Right lobe of liver (tissue), 4 donors: Measurements from ENCODE around the gene SLC22A13.

Experiments
- POLR2A ChIP-seq: fragments of 450-650 bp; IDR thresholded peaks from one replicate; pipeline ENCODE4 v1.6.1; 2017; ENCODE audit warnings: antibody characterized with exemption, mild to moderate bottlenecking
- TF ChIP-seq, protein P1 (sequence below), 4 donors: fragments of 200-600 bp in 3 of 4; fragments of 450-650 bp in 1 of 4; IDR thresholded peaks; one replicate each; pipeline versions ENCODE4 v1.5.1 to v1.8.0; 2016 to 2022; ENCODE audit warnings: antibody characterized with exemption in 4 of 4, mild to moderate bottlenecking in 2 of 4
- donor health status: DM: no; HTN: no; CAD: no.
- donor health status: DM: no; HTN: no; CAD: no.
- donor health status: DM: no; HTN: yes; CAD: no.

- TF ChIP-seq, protein P1, sequence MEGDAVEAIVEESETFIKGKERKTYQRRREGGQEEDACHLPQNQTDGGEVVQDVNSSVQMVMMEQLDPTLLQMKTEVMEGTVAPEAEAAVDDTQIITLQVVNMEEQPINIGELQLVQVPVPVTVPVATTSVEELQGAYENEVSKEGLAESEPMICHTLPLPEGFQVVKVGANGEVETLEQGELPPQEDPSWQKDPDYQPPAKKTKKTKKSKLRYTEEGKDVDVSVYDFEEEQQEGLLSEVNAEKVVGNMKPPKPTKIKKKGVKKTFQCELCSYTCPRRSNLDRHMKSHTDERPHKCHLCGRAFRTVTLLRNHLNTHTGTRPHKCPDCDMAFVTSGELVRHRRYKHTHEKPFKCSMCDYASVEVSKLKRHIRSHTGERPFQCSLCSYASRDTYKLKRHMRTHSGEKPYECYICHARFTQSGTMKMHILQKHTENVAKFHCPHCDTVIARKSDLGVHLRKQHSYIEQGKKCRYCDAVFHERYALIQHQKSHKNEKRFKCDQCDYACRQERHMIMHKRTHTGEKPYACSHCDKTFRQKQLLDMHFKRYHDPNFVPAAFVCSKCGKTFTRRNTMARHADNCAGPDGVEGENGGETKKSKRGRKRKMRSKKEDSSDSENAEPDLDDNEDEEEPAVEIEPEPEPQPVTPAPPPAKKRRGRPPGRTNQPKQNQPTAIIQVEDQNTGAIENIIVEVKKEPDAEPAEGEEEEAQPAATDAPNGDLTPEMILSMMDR (IDR thresholded peaks at IDR 0.05), result no peak
- no peak for TF ChIP-seq POLR2A
Observed at GRCh38 chr3:38270606-38271005, 5.0 kb downstream of the SLC22A13 start.
